GM12801 (cell line): ENCODE measurements around the gene C22orf31.
A peak's percentile ranks its signal among the peaks of the same experiment; 100 is the strongest.

Source experiments
- TF ChIP-seq, protein P1 (sequence below): IDR thresholded peaks from one replicate; pipeline ENCODE4 v1.5.1; 2011; ENCODE audit warnings: control low read depth; ENCODE audit not compliant: insufficient read length; ENCODE audit errors: extremely low read depth

Gene C22orf31

DNA sequence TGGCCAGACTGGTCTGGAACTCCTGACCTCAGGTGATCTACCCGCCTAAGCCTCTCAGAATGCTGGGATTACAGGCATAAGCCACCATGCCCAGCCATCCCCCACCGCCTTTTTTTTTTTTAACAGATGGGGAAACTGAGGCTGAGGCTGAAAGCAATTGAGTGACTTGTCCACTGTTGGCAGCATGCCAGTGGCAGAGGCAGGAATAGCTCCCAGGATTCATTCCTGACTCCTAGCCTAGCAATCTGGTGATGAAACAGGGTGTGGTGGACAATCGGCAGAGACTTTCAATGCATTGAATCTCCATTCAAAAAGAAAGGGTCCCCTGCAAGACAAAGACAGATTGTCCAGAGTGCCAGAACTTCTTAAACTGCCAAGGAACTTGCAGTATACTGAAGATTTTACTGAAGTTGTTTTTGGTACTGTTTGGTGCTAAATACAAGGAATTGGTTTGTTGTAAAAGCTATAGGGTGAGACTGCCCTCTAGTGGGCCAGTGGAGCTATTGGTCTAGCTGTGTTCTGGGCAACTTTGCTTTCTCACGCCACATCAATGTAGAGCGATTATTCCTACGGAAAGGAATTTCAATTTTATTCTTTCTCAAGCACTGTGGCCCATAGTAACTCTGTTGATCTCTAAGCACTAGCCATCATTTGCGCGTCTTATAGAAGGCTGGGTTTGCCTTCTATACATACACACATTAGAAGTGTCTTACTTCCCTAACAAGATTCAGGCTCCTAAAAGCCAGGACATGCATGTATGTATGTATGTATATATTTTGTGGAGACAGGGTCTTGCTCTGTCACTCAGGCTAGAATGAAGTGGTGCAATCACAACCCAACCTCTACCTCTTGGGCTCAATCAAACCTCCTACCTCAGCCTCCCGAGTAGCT lies 21.0 kb downstream of the C22orf31 start:
- TF ChIP-seq, protein P1, sequence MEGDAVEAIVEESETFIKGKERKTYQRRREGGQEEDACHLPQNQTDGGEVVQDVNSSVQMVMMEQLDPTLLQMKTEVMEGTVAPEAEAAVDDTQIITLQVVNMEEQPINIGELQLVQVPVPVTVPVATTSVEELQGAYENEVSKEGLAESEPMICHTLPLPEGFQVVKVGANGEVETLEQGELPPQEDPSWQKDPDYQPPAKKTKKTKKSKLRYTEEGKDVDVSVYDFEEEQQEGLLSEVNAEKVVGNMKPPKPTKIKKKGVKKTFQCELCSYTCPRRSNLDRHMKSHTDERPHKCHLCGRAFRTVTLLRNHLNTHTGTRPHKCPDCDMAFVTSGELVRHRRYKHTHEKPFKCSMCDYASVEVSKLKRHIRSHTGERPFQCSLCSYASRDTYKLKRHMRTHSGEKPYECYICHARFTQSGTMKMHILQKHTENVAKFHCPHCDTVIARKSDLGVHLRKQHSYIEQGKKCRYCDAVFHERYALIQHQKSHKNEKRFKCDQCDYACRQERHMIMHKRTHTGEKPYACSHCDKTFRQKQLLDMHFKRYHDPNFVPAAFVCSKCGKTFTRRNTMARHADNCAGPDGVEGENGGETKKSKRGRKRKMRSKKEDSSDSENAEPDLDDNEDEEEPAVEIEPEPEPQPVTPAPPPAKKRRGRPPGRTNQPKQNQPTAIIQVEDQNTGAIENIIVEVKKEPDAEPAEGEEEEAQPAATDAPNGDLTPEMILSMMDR, result peak; percentile 85

DNA sequence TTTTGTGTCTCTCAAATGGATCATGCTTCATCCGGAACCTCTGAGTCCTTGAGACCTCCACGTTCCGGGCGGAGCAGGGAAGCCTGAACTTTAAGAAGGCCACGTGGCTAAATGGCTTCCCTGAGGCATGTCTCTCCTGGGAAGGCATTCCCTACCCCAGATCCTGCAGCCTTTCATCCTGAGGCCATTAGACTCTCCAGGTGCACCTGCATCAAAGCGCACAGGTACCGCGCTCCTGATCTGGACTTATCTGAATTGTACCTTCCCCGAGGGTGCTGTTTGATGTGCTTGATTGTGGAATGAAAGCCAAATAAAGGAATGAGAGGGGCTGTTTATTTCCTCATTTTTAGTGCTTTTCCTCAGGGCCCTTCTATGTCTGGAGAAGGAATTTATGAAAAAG lies 22.5 kb downstream of the C22orf31 start:
- TF ChIP-seq, protein P1, result no peak

DNA sequence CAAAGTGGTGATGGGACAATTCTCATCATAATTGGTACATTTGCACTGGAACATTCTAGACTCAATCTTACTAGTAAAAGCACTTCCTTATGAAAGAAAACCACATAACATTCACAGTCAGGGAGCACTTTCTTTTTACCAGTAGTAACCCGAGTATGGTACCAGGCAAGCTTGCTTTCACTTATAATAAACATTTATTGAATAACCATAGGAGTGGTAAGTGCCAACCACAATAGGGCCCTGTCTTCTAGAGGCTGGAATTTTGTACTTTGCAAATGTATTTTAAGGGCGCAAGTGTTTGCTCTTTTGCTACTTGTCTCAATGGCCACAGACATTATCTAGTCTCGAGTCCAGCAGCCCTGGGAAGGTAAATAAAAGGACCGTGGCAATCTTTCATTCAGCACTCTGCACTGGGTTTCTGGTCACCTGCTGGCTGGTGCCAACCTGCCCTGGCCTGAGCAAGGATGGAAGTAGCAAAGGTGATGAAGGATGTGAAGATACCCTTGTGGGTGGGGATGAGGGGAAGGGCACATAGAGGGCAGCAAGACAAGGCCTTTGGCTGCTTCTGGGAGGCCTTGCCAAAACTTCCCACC lies 24.2 kb downstream of the C22orf31 start:
- TF ChIP-seq, protein P1, result no peak

DNA sequence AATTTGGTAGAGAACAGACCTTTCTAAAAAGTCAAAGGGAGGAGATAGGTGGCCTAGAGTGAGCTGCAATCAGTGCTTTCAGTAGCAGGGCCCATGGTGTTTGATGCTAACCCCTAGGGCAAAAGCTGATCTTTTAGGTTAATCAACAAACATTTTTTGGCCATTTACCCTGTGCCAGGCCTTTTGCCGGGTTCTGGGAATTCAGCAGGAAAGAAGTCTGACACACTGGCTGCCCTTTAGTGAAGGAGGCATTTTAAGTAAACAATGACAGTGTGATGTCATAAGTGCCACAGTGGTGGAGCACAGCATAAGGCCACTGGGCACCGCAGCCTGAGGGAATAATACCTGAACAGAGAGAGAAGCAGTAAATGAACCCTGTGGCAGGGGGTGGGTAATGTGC lies 29.0 kb downstream of the C22orf31 start:
- TF ChIP-seq, protein P1, result no peak

- TF ChIP-seq, protein P1, result no peak
Observed at GRCh38 chr22:29032014-29032475, 29.6 kb downstream of the C22orf31 start.

DNA sequence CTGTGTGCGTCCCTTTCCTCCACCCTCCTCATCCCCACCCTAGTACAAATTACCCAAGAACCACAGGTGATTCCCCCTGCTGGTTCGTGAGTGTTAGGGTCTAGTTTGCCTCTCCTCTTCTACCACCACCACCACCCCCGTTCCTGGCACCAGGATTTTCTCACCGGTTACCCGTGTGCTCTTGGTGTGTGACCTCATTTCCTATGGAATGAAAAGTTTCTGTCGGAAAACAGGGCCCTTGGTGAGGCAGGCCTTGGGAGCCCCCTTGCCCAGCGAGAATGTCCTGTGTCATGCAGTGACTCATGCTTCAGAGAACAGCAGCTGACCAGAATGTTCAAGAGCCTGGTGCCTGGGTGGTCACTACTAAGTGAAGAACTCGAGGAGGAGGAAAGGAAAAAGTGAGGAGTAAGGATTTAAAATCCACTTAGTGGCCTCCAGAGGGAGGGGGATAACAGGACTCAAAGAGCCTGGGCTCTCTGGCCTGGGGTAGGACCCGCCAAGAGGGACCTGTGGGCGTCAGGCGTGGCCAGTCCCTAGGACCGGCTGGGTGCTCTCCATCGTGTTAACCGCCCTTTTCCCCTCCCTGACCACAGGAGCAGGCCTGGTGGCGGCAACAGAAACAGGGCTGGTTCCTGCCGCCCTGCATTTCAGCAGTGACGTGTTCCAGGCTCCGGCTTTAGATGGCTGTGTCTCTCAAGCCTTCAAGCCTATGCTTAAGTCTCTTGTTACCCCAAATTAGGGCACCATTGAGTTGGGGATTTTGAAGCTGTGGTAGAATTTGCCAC lies 30.2 kb downstream of the C22orf31 start:
- TF ChIP-seq, protein P1, result no peak
